ENCODE data around the gene ZNF304. TPM values are rescaled to one million over a fixed set of nuclear protein-coding genes. Genes with fewer than 3 reads are reported as not detected.

Gene ZNF304
- total and polyA plus RNA-seq, 7 experiments from 2014 or later, result 3.3 to 12.5 (median 6.4) TPM

DNA sequence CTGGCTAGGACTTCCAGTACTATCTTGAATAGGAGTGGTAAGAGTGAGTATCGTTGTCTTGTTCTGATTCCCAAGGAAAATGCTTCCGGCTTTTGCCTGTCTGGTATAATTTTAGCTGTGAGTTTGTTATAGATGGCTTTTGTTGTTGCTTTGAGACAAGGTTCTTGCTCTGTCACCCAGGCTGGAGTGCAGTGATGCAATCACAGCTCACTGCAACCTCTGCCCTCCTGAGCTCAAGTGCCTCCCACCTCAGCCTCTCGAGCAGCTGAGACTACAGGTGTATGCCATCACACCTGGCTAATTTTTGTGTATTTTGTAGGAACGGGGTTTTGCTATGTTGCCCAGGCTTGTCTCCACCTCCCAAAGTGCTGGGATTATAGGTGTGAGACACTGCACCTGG is 36.9 kb upstream of the ZNF304 start:
- Mint-ChIP-seq H3K9me3 (peaks cover 10 to 89% (median 45%) of the 10 kb centered on the region in 11 donors), H3K27ac (no peak overlapping the region), H3K4me1 (peaks cover 0 to 3% (median 0%) of the 10 kb centered on the region in 7 donors), H3K36me3 (peaks cover 3 to 39% (median 10%) of the 10 kb centered on the region in 5 donors), H3K4me3 (no peak overlapping the region), H3K27me3 (peaks cover 25 to 42% (median 41%) of the 10 kb centered on the region in 5 donors)
- ATAC-seq, result no peak
- H3K27ac ChIP-seq (ENCODE audit: low read depth, low read length), result no peak overlapping the region
- H3K4me1 ChIP-seq (ENCODE audit: control insufficient read depth in 2 of 2, insufficient read depth in 2 of 2, low read length in 2 of 2), result no peaks in the 10 kb centered on the region
- CTCF ChIA-PET, result no interaction called here
- peaks cover 0 to 6% of the 10 kb centered on the region in 2 donors for H3K27me3 ChIP-seq (ENCODE audit: control insufficient read depth in 2 of 2, insufficient read depth in 2 of 2, low read length in 2 of 2)
- no peak for DNase-seq
- intact Hi-C loops (cut with micrococcal nuclease), result no loop called here
- H3K9me3 ChIP-seq (ENCODE audit: control insufficient read depth in 2 of 3, low read length in 3 of 3), result peaks cover 0 to 14% (median 0%) of the 10 kb centered on the region in 3 experiments
- H3K4me3 ChIP-seq (ENCODE audit: low read length), result no peak overlapping the region
- POLR2A ChIA-PET, result no interaction called here
- no peaks in the 10 kb centered on the region for H3K36me3 ChIP-seq (ENCODE audit: control insufficient read depth in 2 of 3, insufficient read depth in 3 of 3, low read length in 3 of 3)

DNA sequence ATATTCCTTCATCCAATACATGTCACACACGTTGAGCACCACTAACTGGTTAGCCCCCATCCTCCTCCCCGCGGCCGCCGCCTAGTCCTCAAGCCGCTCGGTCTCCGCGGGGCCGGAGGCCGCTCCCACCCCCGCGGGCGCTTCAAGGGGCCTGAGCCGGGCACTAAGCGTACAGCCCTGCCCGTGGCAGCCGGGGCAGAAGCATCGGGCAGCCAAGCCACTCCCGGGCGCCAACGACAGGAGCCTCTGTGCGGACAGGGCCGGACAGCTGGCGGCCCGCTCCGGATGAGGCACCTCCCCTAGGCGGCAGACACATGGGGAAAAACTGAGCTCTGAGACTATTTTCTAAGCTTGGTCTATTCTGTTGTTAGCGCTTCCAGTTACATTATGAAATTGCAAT is 33.6 kb upstream of the ZNF304 start:
- peaks cover 0 to 6% of the 10 kb centered on the region in 2 donors for H3K27me3 ChIP-seq (ENCODE audit: control insufficient read depth in 2 of 2, insufficient read depth in 2 of 2, low read length in 2 of 2)
- Mint-ChIP-seq H3K27ac (no peak overlapping the region), H3K4me1 (peaks cover 14 to 26% (median 21%) of the 10 kb centered on the region in 7 donors), H3K36me3 (peaks cover 12 to 48% (median 22%) of the 10 kb centered on the region in 5 donors), H3K9me3 (peaks cover 12 to 91% (median 54%) of the 10 kb centered on the region in 11 donors), H3K4me3 (no peak overlapping the region), H3K27me3 (peaks cover 25 to 42% (median 41%) of the 10 kb centered on the region in 5 donors)
- CTCF ChIA-PET, result no interaction called here
- DNase-seq, result no peak
- H3K36me3 ChIP-seq (ENCODE audit: control insufficient read depth in 2 of 3, insufficient read depth in 3 of 3, low read length in 3 of 3), result no peaks in the 10 kb centered on the region
- intact Hi-C loops (cut with micrococcal nuclease), result no loop called here
- H3K9me3 ChIP-seq (ENCODE audit: control insufficient read depth in 2 of 3, low read length in 3 of 3), result peaks cover 0 to 24% (median 1%) of the 10 kb centered on the region in 3 experiments
- ATAC-seq, result no peak
- H3K27ac ChIP-seq (ENCODE audit: low read depth, low read length), result no peak overlapping the region
- peaks cover 0 to 18% of the 10 kb centered on the region in 2 donors for H3K4me1 ChIP-seq (ENCODE audit: control insufficient read depth in 2 of 2, insufficient read depth in 2 of 2, low read length in 2 of 2)
- POLR2A ChIA-PET, result interaction anchor here (0.5 kb wide), 1 partner anchor 13 kb away, joined by 3 read pairs; no protein-coding TSS in a partner anchor
- H3K4me3 ChIP-seq (ENCODE audit: low read length), result no peak overlapping the region

DNA sequence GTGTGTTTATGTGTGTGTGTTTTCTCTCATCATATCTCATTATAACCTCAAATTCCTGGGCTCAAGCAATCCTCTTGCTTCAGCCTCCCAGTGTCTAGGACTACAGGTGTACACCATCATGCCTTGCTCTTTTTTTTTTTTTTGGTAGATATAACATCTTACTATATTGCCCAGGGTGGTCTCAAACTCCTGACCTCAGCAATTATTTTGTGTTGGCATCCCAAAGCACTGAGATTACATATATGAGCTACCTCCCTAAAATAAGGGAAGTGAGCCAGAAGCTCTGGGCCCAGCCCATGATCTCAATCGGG is 31.2 kb upstream of the ZNF304 start:
- CTCF ChIA-PET, result no interaction called here
- peaks cover 23 to 35% (median 30%) of the 10 kb centered on the region in 5 donors for H3K27me3 Mint-ChIP-seq
- Histone ChIP-seq H3K36me3 (ENCODE audit: control insufficient read depth in 2 of 3, insufficient read depth in 3 of 3, low read length in 3 of 3) (peaks cover 2 to 15% (median 15%) of the 10 kb centered on the region in 3 experiments), H3K4me1 (ENCODE audit: control insufficient read depth in 2 of 2, insufficient read depth in 2 of 2, low read length in 2 of 2) (peaks cover 0 to 18% of the 10 kb centered on the region in 2 donors), H3K4me3 (ENCODE audit: low read length) (peak overlapping the region; percentile 76), H3K27me3 (ENCODE audit: control insufficient read depth in 2 of 2, insufficient read depth in 2 of 2, low read length in 2 of 2) (peaks cover 0 to 6% of the 10 kb centered on the region in 2 donors), H3K9me3 (ENCODE audit: control insufficient read depth in 2 of 3, low read length in 3 of 3) (peaks cover 0 to 45% (median 5%) of the 10 kb centered on the region in 3 experiments), H3K27ac (ENCODE audit: low read depth, low read length) (peak overlapping the region; percentile 83)
- ATAC-seq, result peak; percentile 30
- peaks cover 14 to 91% (median 59%) of the 10 kb centered on the region in 11 donors for H3K9me3 Mint-ChIP-seq
- H3K27ac Mint-ChIP-seq, result peak overlapping the region; percentile 82 to 98 (median 96)
- peaks cover 34 to 61% (median 40%) of the 10 kb centered on the region in 5 donors for H3K36me3 Mint-ChIP-seq
- intact Hi-C loops (cut with micrococcal nuclease), result loop anchor here (1.0 to 2.0 kb wide), 10 partner anchors 31 to 682 kb away; partner anchors contain the start of genes TRAPPC2B (in 2 of the 2), ZNF264 (in 2 of the 2), ZNF304 (in 2 of the 2) and ZNF460 (in 2 of the 2)
- H3K4me1 Mint-ChIP-seq, result peaks cover 14 to 30% (median 25%) of the 10 kb centered on the region in 7 donors
- peak overlapping the region; percentile 87 to 98 (median 94) for H3K4me3 Mint-ChIP-seq
- no peak for DNase-seq
- POLR2A ChIA-PET, result no interaction called here

DNA sequence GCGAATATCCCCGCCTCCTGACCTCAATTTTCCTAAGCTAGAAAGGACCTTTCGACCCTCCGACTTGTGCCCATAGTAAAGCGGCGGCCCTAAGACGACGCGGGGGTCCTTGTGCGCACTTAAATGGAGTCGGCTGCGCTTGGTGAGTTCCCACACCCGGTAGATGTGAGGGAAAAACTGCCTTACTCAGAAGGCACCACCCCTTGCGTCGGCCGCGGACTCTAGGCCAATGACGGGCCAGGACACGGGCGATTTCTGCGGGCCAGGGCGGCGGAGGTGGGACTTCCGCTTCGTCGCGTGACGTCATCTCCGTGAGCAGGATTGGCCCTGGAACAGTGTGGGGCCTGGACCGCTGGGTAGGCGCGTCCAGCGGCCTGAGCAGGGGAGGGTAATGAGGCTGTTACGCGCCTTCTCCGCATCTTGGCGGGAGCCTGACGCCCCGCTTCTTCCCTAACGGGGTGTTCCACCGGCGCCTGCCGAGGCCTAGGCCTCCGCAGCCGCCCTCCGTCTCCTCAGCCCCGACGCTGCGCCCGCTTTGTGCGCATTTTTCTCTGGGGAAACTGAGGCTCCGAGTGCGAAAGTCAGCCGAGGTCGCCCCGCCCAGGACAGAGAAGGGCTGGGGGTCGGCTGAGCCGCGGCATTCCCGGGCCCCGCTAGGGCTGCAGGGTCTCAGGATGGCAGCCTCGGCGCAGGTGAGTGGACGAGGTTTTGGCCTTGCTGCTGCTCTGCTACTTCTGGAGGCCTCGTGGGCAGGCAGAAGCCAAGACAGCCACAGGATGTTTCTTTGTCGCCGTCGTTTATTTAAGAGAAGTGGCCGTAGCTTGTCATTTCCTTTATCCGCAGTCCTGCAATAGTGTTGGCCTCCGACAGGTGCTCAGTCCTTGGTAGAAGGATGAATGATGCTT is 30.6 kb upstream of the ZNF304 start, which contains the start of gene ZNF543:
Gene ZNF543 (plus strand): TSS at position 293 of the 905 bp plus-strand sequence. CDS start 382 bp downstream, at position 675.
- intact Hi-C loops (cut with micrococcal nuclease), result loop anchor here (1.0 to 2.0 kb wide), 10 partner anchors 30 to 682 kb away; partner anchors contain the start of genes TRAPPC2B (in 2 of the 2), ZNF264 (in 2 of the 2), ZNF304 (in 2 of the 2) and ZNF460 (in 2 of the 2)
- H3K36me3 ChIP-seq (ENCODE audit: control insufficient read depth in 2 of 3, insufficient read depth in 3 of 3, low read length in 3 of 3), result peaks cover 8 to 22% (median 21%) of the 10 kb centered on the region in 3 experiments
- peaks cover 14 to 30% (median 25%) of the 10 kb centered on the region in 7 donors for H3K4me1 Mint-ChIP-seq
- ATAC-seq (peak; percentile 98), DNase-seq (peak; percentile 78 to 90 (median 84))
- H3K27me3 Mint-ChIP-seq, result peaks cover 20 to 31% (median 24%) of the 10 kb centered on the region in 5 donors
- peaks cover 9 to 91% (median 57%) of the 10 kb centered on the region in 11 donors for H3K9me3 Mint-ChIP-seq
- ChIA-PET POLR2A (interaction anchor here (0.6 kb wide), 1 partner anchor 446 kb away, joined by 3 read pairs; no protein-coding TSS in a partner anchor), CTCF (no interaction called here)
- peak within 1 kb of the TSS; percentile 87 to 98 (median 94) for H3K4me3 Mint-ChIP-seq
- H3K27me3 ChIP-seq (ENCODE audit: control insufficient read depth in 2 of 2, insufficient read depth in 2 of 2, low read length in 2 of 2), result peaks cover 0 to 6% of the 10 kb centered on the region in 2 donors
- H3K27ac Mint-ChIP-seq, result peak within 1 kb of the TSS; percentile 82 to 98 (median 96)
- peak within 1 kb of the TSS; percentile 83 for H3K27ac ChIP-seq (ENCODE audit: low read depth, low read length)
- H3K4me3 ChIP-seq (ENCODE audit: low read length), result peak within 1 kb of the TSS; percentile 76
- H3K9me3 ChIP-seq (ENCODE audit: control insufficient read depth in 2 of 3, low read length in 3 of 3), result peaks cover 0 to 51% (median 5%) of the 10 kb centered on the region in 3 experiments
- peaks cover 0 to 18% of the 10 kb centered on the region in 2 donors for H3K4me1 ChIP-seq (ENCODE audit: control insufficient read depth in 2 of 2, insufficient read depth in 2 of 2, low read length in 2 of 2)
- H3K36me3 Mint-ChIP-seq, result peaks cover 38 to 61% (median 46%) of the 10 kb centered on the region in 5 donors

DNA sequence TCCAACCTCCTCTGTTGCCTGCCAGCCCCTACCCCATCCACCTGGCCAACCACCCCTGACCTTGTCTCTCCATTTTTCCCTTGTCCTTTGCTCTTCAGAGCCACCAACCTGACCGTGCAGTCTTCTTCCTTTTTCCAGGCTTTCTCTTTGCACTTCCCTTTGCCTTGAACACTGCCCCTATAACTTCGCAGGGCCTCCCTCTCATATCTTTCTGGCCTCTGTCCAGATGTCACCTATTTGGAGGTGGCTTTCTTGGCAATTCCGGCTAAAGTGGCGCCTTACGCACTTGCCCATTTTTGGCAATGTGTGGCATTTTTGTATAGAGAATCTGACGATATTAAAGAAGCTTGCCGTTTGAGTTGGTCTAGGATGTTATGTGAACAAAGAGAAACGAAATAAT is 30.0 kb upstream of the ZNF304 start:
- peak overlapping the region; percentile 76 for H3K4me3 ChIP-seq (ENCODE audit: low read length)
- H3K36me3 ChIP-seq (ENCODE audit: control insufficient read depth in 2 of 3, insufficient read depth in 3 of 3, low read length in 3 of 3), result peaks cover 9 to 28% (median 22%) of the 10 kb centered on the region in 3 experiments
- peaks cover 0 to 6% of the 10 kb centered on the region in 2 donors for H3K27me3 ChIP-seq (ENCODE audit: control insufficient read depth in 2 of 2, insufficient read depth in 2 of 2, low read length in 2 of 2)
- H3K9me3 Mint-ChIP-seq, result peaks cover 9 to 91% (median 57%) of the 10 kb centered on the region in 11 donors
- POLR2A ChIA-PET, result interaction anchor here (0.6 to 0.8 kb wide), 3 partner anchors 36 to 446 kb away, joined by 3 to 7 read pairs (median 3); no protein-coding TSS in a partner anchor
- CTCF ChIA-PET, result no interaction called here
- intact Hi-C loops (cut with micrococcal nuclease), result loop anchor here in 1 of 2 donors (2.0 kb wide), 1 partner anchor 30 kb away; the partner anchor contains the start of gene ZNF304
- H3K27me3 Mint-ChIP-seq, result peaks cover 14 to 24% (median 19%) of the 10 kb centered on the region in 5 donors
- H3K9me3 ChIP-seq (ENCODE audit: control insufficient read depth in 2 of 3, low read length in 3 of 3), result peaks cover 0 to 54% (median 5%) of the 10 kb centered on the region in 3 experiments
- peaks cover 14 to 30% (median 25%) of the 10 kb centered on the region in 7 donors for H3K4me1 Mint-ChIP-seq
- H3K4me1 ChIP-seq (ENCODE audit: control insufficient read depth in 2 of 2, insufficient read depth in 2 of 2, low read length in 2 of 2), result peaks cover 0 to 18% of the 10 kb centered on the region in 2 donors
- H3K27ac Mint-ChIP-seq, result peak overlapping the region; percentile 56 to 98 (median 96)
- peak overlapping the region; percentile 83 for H3K27ac ChIP-seq (ENCODE audit: low read depth, low read length)
- DNase-seq (no peak), ATAC-seq (no peak)
- H3K36me3 Mint-ChIP-seq, result peaks cover 42 to 62% (median 46%) of the 10 kb centered on the region in 5 donors
- H3K4me3 Mint-ChIP-seq, result peak overlapping the region; percentile 87 to 98 (median 94)

DNA sequence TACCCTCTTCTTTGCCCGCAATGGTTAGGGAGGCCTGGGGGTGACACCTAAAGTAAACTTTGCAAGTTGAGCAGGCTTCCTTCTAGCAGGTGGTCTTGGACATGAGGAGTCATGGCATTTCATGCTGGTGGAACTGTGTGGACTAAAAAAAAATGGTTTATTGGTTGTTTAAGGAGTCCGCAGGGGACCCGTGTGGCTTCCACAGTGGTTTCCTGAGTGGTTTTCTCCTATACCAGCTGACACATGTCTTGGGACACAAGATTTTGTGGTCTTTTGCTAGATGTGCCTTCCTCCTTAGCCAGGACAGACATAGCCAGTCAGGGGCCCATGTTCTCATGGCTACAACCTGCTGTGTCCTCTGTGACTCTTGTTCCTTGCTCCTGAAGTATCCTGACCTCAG is 29.3 kb upstream of the ZNF304 start:
- Histone ChIP-seq H3K4me1 (ENCODE audit: control insufficient read depth in 2 of 2, insufficient read depth in 2 of 2, low read length in 2 of 2) (peaks cover 0 to 18% of the 10 kb centered on the region in 2 donors), H3K27ac (ENCODE audit: low read depth, low read length) (no peak overlapping the region), H3K4me3 (ENCODE audit: low read length) (peak overlapping the region; percentile 76), H3K36me3 (ENCODE audit: control insufficient read depth in 2 of 3, insufficient read depth in 3 of 3, low read length in 3 of 3) (peaks cover 9 to 35% (median 29%) of the 10 kb centered on the region in 3 experiments), H3K27me3 (ENCODE audit: control insufficient read depth in 2 of 2, insufficient read depth in 2 of 2, low read length in 2 of 2) (peaks cover 0 to 6% of the 10 kb centered on the region in 2 donors), H3K9me3 (ENCODE audit: control insufficient read depth in 2 of 3, low read length in 3 of 3) (peaks cover 0 to 54% (median 9%) of the 10 kb centered on the region in 3 experiments)
- ATAC-seq (no peak), DNase-seq (no peak)
- POLR2A ChIA-PET, result interaction anchor here (0.7 to 0.8 kb wide), 2 partner anchors 36 to 41 kb away, joined by 3 to 7 read pairs; no protein-coding TSS in a partner anchor
- intact Hi-C loops (cut with micrococcal nuclease), result loop anchor here in 1 of 2 donors (2.0 kb wide), 1 partner anchor 29 kb away; the partner anchor contains the start of gene ZNF304
- peak overlapping the region; percentile 87 to 98 (median 94) for H3K4me3 Mint-ChIP-seq
- peaks cover 9 to 18% (median 15%) of the 10 kb centered on the region in 5 donors for H3K27me3 Mint-ChIP-seq
- CTCF ChIA-PET, result no interaction called here
- peaks cover 9 to 91% (median 57%) of the 10 kb centered on the region in 11 donors for H3K9me3 Mint-ChIP-seq
- peak overlapping the region in 4 of 9 donors; percentile 21 to 97 (median 71) for H3K27ac Mint-ChIP-seq
- peaks cover 38 to 62% (median 52%) of the 10 kb centered on the region in 5 donors for H3K36me3 Mint-ChIP-seq
- H3K4me1 Mint-ChIP-seq, result peaks cover 14 to 30% (median 25%) of the 10 kb centered on the region in 7 donors
